HPDE6-E6E7 (cell line): Measurements from ENCODE around the gene UVSSA.
"Not testable (repeated sequence)": the region's sequence is repeated elsewhere in the genome, so short reads cannot be mapped to it uniquely, and the experiment has no call there.

ENCODE experiments used
- DNase-seq: peaks from one replicate; pipeline ENCODE4 v3.0.0; 2011; ENCODE audit warnings: missing footprints; ENCODE audit errors: extremely low spot score

Gene UVSSA

DNA sequence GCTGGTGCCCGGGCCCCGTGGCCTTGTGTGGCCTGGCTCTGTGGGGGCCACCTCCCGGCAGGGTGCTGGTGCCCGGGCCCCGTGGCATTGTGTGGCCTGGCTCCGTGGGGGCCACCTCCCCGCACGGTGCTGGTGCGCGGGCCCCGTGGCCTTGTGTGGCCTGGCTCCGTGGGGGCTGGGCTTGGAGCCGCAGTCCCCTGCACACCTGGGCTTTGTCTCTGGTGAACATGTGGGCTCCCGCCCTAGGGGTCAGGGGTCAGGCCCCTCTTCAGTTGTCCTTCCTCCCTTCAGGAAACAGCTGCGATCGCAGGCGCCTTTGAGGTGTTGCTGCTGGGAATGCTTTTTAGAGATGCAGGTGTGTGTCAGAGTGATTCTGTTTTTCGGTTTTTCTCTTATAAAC lies 17.2 kb downstream of the UVSSA start:
- no peak for DNase-seq

DNA sequence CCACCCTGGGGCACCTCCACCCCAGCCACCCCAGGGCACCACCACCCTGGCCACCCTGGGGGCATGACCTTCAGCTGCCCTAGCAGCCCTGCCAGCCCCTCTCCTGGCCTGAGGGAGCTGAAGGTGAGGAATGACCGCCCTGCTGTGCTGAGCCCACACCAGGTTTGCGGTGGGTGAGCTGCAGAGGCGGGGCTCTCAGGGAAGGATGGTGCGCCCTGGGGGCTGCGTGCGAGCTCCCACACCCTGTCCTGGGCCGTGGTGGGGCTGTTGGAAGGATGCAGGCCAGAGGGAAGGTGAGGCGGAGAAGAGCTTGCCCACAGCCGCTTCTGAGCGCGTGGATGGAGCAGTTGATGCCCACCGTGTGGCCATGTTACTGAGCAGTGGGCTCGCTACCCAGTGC lies 17.7 kb downstream of the UVSSA start:
- no peak for DNase-seq

DNA sequence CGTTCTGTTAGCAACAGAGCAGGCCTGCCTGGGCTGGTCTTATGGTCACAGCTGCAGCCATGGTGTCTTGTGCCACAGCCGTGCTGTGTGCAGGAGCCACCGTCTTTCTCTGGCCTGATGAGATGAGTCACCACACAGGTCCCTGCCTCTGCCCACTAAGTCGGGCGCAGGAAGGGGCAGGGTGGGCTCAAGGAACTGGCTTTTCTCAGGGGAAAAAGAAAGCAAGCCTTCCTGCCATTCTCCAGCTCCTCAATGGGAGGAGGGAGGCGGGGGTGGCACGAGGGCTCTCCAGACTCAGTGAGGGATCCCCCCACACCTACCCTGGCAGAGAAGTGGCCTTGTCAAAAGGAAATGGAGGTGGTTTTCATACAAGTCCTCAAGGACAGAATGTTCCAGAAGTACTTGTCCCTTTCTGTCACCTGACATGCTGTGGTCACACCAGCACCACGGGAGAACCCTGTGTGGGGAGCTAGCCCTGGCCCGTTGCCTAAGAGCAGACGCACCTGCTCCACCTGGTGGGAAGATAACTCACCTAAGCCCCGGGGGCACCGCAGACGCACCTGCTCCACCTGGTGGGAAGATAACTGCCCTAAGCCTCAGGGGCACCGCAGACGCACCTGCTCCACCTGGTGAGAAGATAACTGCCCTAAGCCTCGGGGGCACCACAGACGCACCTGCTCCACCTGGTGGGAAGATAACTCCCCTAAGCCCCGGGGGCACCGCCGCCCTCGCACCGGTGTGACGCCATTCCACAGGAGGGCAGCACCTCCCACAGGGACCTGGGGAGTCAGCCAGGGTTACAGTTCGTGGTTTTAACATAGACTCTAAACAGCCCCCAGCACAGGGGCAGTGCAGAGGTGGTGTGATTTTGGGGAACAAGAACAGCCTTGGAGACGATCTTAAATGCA lies 18.5 kb downstream of the UVSSA start:
- peak; percentile 33 for DNase-seq

DNA sequence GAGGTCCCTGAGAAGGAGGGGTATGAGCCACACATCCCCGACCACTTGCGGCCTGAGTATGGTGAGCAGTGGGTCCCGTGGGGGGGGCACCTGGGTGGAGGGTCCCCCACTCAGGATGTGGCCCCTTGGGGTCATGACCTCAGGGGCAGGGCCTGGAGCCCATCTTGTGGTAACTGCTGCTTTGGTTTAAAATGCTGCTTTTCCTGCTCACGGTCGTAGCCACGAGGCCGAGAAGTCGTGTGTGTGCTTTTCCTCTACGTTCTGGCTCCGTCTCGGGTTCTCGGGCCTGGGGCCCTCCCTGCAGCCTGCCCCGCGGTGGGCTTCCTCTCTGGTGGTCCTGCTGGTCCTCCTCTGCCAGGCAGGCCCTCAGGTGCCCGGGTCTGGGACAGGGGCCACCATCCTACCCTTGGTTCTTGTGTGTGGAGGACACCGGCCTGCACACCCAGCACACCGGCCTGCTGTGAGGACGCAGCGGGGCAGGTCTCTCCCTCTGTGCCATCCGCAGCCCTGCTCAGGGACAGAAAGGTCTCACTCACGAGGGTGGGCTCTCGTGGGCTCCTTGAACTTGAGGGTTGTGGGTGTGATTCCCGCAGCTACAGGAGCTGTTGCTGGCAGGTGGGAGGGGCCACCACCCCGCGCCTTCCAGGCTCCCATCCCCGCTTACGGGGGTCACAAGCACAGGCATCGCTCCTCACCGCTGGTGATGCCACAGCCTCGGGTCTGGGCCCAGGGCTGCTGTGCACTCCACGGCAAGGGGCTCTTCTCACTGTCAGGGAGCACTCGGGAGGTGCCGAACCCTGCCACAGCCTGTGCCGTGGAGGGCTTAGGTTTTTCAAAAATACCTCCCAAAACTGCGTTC lies 19.6 kb downstream of the UVSSA start:
- DNase-seq = no peak

DNA sequence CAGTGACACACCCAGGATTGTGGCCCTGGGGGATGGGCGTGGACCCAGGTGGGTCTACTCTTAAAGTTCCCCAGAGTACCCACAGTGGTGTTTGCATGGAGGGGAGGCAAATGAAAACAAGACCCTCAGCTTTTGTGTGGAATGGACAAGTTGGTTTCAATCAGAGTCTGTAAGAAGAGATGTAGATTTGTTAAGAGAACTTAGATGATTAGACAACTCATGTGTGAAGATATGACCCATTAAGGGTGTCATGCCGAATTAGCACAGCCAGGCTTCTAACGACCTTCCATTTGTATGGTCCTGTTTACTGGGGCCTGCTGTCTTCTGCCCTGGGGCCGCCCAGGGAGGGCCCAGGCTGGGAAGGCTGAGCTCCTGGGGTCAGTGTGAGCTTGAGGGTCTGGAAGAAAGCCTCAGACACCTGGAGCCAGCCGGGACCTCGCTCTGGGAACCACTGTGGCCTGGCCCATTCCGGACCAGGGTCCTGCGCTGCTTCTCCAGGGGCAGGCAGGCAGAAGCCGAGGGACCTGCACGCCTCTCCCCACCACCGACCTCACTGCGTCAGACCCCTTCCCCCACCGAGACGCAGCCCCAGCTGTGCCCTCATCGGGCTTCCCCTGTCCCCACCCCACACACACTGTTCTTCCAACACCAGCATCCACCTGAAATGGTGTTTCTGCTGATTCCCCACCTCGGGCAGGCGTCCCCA lies 20.4 kb downstream of the UVSSA start:
- no peak for DNase-seq

DNA sequence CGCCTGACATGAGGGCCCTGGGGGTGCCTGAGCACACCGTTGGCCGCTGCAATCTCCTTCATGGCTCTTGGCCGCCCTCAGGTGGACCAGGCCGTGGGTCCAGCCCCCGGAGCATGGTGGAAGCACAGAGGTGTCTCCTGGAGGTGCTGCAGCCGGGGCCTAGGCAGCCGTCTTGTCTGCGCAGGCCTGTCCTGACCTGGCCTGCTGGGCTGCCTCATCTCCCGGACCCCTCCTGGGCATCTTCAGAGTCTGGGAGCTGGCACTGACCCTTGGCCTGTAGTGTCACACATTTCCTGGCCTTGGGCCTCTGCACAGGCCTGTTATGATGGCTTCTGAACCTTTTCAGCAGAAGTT lies 20.9 kb downstream of the UVSSA start:
- DNase-seq = no peak

DNA sequence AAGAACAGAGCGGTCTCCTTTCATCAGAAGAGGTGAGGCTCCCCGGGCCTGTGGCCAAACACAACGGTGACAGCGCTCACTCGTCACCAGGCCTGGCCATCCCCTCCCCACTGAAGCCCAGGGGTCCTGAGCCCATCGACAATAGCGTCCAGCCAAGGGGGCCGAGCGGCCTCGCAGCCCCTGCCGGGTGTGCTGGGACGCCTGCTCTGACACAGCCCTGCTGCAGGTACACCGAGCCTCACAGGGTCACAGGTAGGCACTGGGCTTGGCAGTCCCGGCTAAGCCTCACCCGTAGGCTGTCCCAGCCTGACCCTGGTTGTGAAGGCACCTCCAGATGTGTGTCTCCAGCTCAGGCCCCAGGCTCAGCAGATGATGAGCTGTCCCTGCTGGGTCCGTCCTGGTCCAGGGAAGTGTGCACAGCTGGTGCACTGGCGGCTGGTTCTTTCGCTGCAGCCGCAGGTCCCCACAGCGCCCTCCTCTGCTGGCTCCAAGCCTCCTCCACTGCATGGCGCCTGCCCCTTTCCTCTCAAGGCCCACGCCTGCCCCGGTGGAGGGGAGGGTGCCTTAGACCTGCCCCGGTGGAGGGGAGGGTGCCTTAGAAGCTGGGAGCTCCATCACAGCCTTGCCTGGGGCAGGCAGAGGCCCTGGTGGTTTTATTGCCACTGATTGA lies 21.5 kb downstream of the UVSSA start:
- no peak for DNase-seq

DNA sequence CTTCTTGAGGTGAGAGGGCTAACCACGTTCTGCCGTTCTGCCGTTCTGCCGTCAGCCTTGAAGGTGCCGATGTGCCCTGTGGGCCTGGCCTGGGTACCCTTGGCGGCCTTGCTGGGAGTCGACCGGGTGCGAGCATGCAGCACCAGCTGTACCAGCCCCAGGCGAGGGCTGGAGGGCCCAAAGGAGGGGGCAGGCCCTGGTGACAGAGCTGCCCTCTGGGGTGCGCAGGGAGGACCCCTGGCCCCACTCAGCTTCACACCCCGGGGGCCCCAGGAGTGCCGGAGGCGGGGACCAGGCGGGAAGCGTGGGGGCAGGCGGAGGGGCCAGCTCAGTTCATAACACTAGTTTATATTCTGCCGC lies 22.1 kb downstream of the UVSSA start:
- DNase-seq = no peak

DNA sequence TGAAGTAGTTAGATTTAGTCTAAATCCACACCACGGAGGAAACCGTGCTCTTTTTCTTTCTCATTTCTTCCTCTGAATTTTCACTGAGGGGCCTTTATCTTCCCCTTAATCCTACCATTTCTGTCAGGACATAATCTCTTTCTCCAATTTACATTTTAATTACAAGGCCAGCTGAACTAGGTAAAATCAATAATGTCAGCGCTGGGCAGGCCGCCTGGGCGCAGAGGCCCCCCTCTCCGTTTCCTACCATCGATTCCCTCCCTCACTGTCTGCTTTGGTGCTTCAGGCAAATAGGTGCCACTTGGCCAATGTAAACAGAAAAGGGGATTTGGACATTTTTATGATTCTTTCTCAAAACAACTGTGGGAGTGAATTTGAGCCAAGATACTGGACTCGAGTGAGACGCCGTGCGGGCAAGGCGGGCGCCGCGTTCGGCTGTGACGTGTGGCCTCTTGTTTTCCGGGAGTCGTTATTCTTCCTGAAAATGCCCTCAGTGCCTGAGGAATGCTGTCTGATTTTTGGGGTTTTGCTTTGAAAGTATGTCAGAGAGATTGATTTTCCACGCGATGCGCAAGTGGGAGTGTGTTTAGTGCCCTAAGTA lies 22.6 kb downstream of the UVSSA start:
- no peak for DNase-seq

DNA sequence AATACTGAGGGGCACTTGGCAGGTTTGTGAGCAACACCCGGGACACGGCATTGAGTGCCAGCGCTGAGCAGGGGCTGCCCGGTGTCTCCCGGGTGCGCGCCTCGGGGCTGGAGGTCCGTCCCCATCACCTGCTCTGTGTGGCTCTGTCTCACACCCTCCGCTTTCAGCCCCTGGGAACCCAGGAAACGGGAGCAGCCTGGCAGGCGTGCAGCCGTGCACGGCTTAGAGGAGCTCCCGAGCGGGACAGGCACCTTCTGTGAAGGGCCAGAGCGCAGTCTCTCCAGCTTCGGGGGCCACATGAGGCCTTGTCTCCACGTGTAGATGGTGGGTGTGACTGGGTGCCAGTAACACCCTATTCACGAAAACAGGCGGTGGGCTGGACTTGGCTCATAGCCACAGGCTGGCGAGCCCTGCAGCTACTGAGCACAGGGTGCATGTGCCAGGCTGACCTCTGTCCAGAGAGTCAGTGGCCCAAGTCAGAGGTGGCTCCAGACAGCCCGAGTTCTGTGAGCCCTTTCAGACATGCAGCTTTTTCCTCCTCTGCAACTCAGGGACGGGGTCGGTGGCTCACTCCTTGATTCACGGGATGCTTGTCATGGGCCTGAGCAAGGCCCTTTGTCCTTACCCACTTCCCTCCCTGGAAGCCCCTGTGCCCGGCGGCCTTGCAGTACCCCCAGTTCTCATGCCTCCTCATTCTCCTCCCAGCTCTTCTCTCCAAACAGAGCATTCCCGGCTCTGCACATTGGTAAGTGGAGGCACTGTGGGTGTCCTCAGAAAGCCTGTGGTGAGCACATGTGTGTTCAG lies 23.5 kb downstream of the UVSSA start:
- DNase-seq = no peak

DNA sequence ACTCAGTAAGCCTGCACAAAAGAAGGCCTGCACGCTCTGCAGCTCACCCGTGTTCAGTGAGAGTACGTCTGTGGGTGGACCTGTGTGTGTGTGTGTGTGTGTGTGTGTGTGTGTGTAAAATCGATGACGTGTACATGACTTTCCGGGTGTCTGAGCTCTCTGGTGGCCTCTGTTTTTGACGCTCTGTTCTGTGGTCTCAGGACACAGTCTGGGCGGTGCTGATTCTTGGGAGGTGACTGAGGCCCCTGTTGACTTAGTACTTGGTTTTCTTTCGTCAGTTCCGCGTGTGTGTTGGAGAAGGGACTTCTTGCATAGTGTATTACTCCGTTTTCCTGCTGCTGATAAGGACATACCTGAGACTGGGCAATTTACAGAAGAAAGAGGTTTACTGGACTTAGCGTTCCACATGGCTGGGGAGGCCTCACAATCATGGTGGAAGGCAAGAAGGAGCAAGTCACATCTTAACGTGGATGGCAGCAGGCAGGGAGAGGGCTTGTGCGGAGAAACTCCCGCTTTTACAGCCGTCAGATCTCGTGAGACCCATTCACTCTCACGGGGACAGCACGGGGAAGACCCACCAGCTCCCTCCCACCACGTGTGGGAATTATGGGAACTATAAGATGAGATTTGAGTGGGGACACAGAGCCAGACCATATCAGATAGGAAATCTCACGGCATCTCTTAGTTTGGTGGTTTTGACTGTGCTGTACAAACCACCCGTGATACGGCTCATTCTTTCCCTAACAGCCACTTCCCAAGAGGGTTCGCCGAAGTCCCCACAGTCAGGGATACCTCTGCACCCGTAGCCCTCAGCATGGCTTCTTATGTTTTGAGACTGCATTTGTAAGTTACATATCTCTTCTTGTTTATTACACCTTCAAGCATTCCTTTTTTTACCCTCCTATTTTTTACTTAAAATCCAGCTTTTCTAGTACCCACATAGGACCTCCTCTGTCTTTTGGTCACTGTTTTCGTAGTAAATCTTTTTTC lies 24.5 kb downstream of the UVSSA start:
- DNase-seq = no peak

DNA sequence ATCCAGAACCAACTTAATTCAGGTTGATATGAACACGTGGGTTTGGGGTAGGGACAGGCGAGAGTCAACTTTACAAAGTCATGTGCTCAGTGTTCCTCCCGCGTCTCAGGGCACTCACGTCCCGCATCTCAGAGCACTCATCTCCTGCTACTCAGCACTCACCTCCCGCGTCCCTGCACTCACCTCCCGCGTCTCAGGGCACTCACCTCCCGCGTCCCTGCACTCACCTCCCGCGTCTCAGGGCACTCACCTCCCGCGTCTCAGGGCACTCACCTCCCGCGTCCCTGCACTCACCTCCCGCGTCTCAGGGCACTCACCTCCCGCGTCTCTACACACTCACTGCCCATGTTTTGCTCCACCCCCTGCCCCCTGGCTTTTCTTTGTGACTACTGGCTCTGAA lies 25.6 kb downstream of the UVSSA start:
- not testable (repeated sequence) for DNase-seq

DNA sequence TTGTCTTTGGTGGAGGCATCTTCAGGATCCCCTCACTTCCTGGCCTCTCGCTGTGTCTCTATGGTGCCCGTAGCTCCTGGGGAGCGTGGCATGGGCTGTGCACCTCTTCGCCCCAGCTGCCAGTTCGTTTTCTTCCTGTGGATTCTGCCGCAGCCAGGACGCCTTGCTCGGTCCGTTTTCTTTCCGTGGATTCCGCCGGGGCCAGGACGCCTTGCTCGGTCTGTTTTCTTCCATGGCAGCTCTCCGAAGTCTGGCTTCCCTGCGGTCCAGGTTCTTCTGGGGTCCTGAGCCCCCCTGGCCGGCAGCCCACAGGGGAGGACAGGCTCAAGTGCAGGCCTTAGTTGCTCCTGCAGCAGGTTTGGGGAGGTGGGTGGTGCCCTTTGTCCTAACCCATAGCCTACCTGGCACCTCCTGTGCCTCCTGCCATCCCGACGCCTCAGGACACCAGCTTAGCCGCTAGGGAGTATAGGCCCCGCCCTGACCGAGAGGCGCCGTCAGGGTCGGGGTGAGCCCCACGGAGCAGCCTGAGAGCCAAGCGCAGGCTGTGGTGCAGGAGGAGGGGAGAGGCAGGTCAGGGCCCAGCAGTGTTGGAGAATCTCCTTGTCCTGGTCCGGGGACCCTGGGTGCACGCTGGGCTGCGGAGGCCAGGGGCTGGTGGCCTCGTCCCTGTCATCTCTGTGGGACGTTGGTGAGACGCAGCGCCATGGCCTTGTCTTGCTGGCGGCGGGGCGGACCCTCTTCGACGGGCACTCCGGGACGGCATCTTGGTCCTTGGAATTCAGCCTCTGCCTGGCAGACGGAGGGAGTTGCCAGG lies 27.1 kb downstream of the UVSSA start:
- DNase-seq = no peak

DNA sequence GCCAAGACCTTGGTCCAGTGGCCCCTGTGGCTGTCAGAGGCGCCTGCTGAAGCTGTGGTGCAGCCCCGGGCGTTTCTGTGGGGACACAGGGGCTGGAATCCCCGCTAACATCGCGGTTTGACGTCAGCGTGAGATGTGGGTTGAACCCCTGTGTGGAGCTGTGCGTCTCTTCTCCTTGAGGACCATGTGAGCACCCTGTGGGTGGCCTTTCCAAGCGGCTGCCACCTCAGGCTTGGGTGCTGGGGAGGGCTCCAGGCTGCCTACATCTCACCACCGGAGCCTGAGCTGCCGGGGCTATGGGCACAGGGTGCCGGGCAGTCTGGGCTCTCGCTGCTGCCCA lies 27.7 kb downstream of the UVSSA start:
- no peak for DNase-seq

DNA sequence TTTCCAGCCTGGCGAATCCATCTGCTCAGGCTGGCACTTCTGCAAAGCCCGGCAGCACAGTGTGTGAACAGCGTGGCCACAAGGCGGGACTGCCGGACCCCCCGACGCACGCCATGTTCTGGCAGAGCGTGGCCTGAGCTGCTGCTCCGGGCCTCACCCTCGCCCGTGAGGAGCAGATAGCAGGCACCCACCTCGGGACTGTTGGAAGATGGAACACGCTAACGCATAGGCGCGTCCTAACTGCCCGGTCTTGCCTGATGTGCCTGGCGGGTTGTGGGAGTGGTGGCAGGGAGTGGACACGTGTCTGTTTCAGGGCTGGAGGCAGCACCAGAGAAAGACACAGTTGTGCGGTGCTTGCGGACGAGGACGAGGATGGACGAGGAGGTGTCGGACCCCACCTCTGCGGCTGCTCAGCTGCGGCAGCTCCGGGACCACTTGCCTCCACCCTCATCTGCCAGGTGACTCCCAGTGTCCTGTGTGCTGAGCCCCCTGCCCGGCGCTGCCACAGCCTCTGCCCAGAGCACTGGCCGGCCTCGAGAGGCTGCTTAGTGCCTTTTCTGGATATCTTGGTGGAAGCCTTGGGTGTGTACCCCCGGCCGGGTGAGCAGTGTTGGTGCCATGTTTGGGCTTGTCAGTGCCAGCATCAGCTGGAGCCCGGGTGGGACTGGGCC lies 28.2 kb downstream of the UVSSA start:
- no peak for DNase-seq

DNA sequence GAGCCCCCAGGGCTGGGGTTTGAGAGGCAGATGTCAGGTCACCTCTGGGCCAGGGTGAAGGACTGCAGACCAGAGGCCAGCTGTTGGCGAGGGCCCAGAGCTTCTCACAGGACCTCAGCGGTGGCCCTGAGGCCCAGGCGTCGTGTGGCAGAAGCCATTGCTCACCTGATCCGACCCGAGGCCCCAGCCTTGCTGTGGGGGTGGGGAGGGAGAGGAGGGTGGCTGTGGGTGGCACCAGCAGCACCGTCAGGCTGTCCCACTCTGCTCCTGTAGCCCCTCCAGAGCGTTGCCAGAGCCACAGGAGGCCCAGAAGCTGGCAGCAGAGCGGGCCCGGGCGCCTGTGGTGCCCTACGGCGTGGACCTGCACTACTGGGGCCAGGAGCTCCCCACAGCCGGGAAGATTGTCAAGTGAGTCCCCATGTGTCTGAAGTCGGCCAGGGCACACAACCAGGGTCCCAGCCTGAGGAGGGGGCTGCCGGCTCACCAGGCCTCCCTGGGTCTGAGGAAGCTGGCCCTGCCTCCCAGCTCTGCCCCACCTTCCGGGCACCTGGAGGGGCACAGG lies 28.8 kb downstream of the UVSSA start:
- DNase-seq = no peak

DNA sequence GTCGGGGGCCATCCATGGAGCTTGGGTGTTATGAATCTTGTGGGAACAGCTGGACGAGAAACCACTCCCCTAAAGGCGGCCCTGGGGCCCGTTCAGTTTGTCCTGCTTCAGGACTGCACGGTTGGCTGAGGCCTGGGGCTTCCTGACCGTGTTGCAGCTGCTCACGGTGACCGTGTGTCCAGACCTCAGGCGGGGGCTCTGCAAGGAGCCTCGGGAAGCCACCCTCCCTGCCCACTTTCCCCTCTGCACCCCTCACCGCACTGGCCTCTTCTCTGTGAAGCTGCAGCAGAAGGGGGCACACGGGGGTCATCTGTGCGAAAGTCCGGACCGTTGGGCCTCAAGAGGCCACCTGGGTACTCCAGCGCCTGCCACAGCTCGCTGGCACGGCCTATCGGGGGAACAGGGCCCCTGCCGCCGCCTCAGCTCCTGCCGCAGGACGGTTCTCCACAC lies 29.4 kb downstream of the UVSSA start:
- DNase-seq = no peak
